HepG2 (cell line): ENCODE results near the gene VWA1. TPM values are rescaled to one million over a fixed set of nuclear protein-coding genes. Genes with fewer than 3 reads are reported as not detected.

ENCODE experiments used
- BRD4 ChIP-seq: sonication (generic); formaldehyde crosslinking; IDR thresholded peaks from 2 replicates; pipeline ENCODE4 v1.4.0; 2020; ENCODE audit warnings: missing genetic modification reagents
- EHMT2 ChIP-seq: fragments of 200-600 bp; sonication (generic); IDR thresholded peaks from 2 replicates; pipeline ENCODE4 v1.7.0; 2017; ENCODE audit warnings: antibody characterized with exemption, low read depth, low read length, borderline replicate concordance
- ESRRA ChIP-seq: sonication (generic); formaldehyde crosslinking; IDR thresholded peaks from 2 replicates; pipeline ENCODE4 v1.5.1; 2020; ENCODE audit warnings: mild to moderate bottlenecking, low read depth, missing genetic modification reagents
- GPN1 ChIP-seq: sonication (generic); formaldehyde crosslinking; IDR thresholded peaks from 2 replicates; pipeline ENCODE4 v1.5.1; 2020; ENCODE audit warnings: missing genetic modification reagents, borderline replicate concordance
- HDAC1 ChIP-seq: sonication (generic); formaldehyde crosslinking; IDR thresholded peaks from 2 replicates; pipeline ENCODE4 v1.5.1; 2020; ENCODE audit warnings: mild to moderate bottlenecking, missing genetic modification reagents
- KLF9 ChIP-seq: IDR thresholded peaks from 2 replicates; pipeline ENCODE4 v1.6.1; 2016; ENCODE audit warnings: low read depth
- PHF8 ChIP-seq: sonication (generic); formaldehyde crosslinking; IDR thresholded peaks from 2 replicates; pipeline ENCODE4 v1.5.0; 2020; ENCODE audit warnings: missing genetic modification reagents
- SSRP1 ChIP-seq: IDR thresholded peaks from 2 replicates; pipeline ENCODE4 v1.6.1; 2016; ENCODE audit warnings: control low read depth
- ZNF225 ChIP-seq: sonication (generic); formaldehyde crosslinking; IDR thresholded peaks from 2 replicates; pipeline ENCODE4 v1.4.0; 2020; ENCODE audit warnings: mild to moderate bottlenecking, missing genetic modification reagents
- ZNF558 ChIP-seq: sonication (generic); formaldehyde crosslinking; IDR thresholded peaks from 2 replicates; pipeline ENCODE4 v1.9.0; 2022; ENCODE audit warnings: mild to moderate bottlenecking, missing genetic modification reagents, borderline replicate concordance
- ZNF572 ChIP-seq: sonication (generic); formaldehyde crosslinking; IDR thresholded peaks from 2 replicates; pipeline ENCODE4 v1.5.1; 2020; ENCODE audit warnings: mild to moderate bottlenecking, missing genetic modification reagents
- ZNF614 ChIP-seq: IDR thresholded peaks from 2 replicates; pipeline ENCODE4 v1.6.1; 2018; ENCODE audit warnings: missing biosample characterization, missing genetic modification reagents, inconsistent platforms, borderline replicate concordance
- ZNF703 ChIP-seq: sonication (generic); formaldehyde crosslinking; IDR thresholded peaks from 2 replicates; pipeline ENCODE4 v1.5.1; 2020; ENCODE audit warnings: missing genetic modification reagents, mild to moderate bottlenecking, moderate library complexity, borderline replicate concordance
- ZNF883 ChIP-seq: sonication (generic); formaldehyde crosslinking; IDR thresholded peaks from 2 replicates; pipeline ENCODE4 v1.5.1; 2020; ENCODE audit warnings: mild to moderate bottlenecking, missing genetic modification reagents; ENCODE audit errors: not compliant biosample characterization
- ZSCAN30 ChIP-seq: sonication (generic); formaldehyde crosslinking; IDR thresholded peaks from 2 replicates; pipeline ENCODE4 v1.5.0; 2020; ENCODE audit warnings: mild to moderate bottlenecking, missing genetic modification reagents
- polyA plus RNA-seq, 8 experiments: library from polyadenylated mRNA; depleted of rRNA in 3 of 8; stranded (reverse) in 7 of 8; unstranded in 1 of 8; fragments of >200 nt; fragmentation: Illumina TruSeq in 4 of 8; extraction: Trizol in 4 of 8; gene quantifications; 2 replicates each; pipeline versions ENCODE4 v1.2.1 to v1.2.3, GENCODE V29; 2011 to 2016; ENCODE audit warnings: low read depth in 4 of 8, missing spikeins in 1 of 8, mixed read lengths in 1 of 8; ENCODE audit not compliant: insufficient read depth in 1 of 8
- total RNA-seq, 5 experiments: library from RNA; depleted of rRNA; stranded (reverse); fragments of >200 nt; fragmentation: Illumina TruSeq; extraction: Trizol; gene quantifications; 2 replicates each; pipeline ENCODE4 v1.2.3, GENCODE V29; 2016; ENCODE audit warnings: low read depth in 1 of 5
- TF ChIP-seq, protein P1 (sequence below): sonication (generic); formaldehyde crosslinking; IDR thresholded peaks from 2 replicates; pipeline ENCODE4 v1.9.0; 2021; ENCODE audit warnings: missing genetic modification reagents, borderline replicate concordance
- TF ChIP-seq, protein P2 (sequence below): sonication (generic); formaldehyde crosslinking; IDR thresholded peaks from 2 replicates; pipeline ENCODE4 v1.5.0; 2020; ENCODE audit warnings: missing genetic modification reagents
- TF ChIP-seq, protein P3 (sequence below): sonication (generic); formaldehyde crosslinking; IDR thresholded peaks from 2 replicates; pipeline ENCODE4 v1.5.0; 2020; ENCODE audit warnings: mild to moderate bottlenecking, missing genetic modification reagents
- TF ChIP-seq, protein P4 (sequence below): sonication (generic); formaldehyde crosslinking; IDR thresholded peaks from 2 replicates; pipeline ENCODE4 v1.4.0; 2020; ENCODE audit warnings: missing genetic modification reagents, borderline replicate concordance
- TF ChIP-seq, protein P5 (sequence below): sonication (generic); formaldehyde crosslinking; IDR thresholded peaks from 2 replicates; pipeline ENCODE4 v1.8.0; 2022; ENCODE audit warnings: missing genetic modification reagents, mild to moderate bottlenecking, inconsistent platforms, borderline replicate concordance

The VWA1 gene
- total and polyA plus RNA-seq, 2 of the 13 experiments (the other 11 are each of a cell fraction or from before 2014, with no cell fraction given), result 40.9 to 57.5 TPM

DNA sequence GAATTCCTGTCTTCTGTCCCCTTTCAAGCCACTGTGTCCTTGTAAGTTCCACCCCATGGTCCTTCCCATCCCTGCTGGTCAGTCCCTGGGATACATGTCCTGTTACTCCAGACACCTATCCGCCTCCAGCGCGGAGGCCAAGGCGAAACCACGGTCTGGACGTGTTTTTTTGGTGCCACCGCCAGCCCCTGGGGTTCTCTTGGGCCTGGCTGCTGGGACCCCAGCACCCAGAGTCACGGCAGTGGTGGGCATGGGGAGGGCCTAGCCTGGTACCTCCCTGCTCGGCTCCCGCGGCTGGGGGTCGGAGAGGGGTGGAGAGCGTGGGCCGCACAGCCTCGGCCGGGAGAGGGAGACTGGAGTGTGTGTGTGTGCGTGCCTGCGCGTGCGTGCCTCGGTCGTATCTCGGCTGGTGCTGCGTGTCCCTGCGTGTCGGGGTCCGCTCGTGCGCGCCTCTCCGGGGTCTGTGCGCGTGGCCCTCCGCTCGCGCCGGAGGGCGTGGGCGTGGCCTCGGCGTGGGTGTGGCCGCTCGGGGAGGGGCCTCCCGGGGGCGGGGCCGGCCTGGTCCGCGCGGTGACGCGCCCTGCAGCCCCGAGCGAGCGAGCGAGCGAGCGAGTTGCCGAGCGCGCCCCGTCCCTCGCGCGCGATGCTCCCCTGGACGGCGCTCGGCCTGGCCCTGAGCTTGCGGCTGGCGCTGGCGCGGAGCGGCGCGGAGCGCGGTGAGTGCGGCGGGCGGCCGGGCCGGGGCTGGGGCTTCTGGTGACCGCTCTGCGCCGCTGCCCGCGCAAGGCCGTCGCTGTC is at the start of gene VWA1 (continued):
- TF ChIP-seq ZNF703 (CRISPR knock-in tag) (no peak), BRD4 (CRISPR knock-in tag) (no peak; the same call in 1 of the 2 replicates), ZSCAN30 (CRISPR knock-in tag) (no peak), PHF8 (CRISPR knock-in tag) (peak; percentile 62; the same call in 1 of the 2 replicates), ZNF883 (CRISPR knock-in tag) (peak; percentile 78), HDAC1 (CRISPR knock-in tag) (peak; percentile 83), ZNF614 (CRISPR knock-in tag) (no peak), ESRRA (CRISPR knock-in tag) (peak; percentile 52; the same call in 1 of the 2 replicates), KLF9 (no peak), ZNF558 (CRISPR knock-in tag) (peak; percentile 70; the same call in 1 of the 2 replicates), SSRP1 (CRISPR knock-in tag) (peak; percentile 69; the same call in 1 of the 2 replicates), ZNF572 (CRISPR knock-in tag) (peak; percentile 91), GPN1 (CRISPR knock-in tag) (0 out of 2 replicates have a peak, but pooled peaks have one; percentile 72), ZNF225 (CRISPR knock-in tag) (peak; percentile 44; the same call in 1 of the 2 replicates), EHMT2 (no peak)
- TF ChIP-seq, protein P1, sequence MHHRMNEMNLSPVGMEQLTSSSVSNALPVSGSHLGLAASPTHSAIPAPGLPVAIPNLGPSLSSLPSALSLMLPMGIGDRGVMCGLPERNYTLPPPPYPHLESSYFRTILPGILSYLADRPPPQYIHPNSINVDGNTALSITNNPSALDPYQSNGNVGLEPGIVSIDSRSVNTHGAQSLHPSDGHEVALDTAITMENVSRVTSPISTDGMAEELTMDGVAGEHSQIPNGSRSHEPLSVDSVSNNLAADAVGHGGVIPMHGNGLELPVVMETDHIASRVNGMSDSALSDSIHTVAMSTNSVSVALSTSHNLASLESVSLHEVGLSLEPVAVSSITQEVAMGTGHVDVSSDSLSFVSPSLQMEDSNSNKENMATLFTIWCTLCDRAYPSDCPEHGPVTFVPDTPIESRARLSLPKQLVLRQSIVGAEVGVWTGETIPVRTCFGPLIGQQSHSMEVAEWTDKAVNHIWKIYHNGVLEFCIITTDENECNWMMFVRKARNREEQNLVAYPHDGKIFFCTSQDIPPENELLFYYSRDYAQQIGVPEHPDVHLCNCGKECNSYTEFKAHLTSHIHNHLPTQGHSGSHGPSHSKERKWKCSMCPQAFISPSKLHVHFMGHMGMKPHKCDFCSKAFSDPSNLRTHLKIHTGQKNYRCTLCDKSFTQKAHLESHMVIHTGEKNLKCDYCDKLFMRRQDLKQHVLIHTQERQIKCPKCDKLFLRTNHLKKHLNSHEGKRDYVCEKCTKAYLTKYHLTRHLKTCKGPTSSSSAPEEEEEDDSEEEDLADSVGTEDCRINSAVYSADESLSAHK (CRISPR knock-in tag), result no peak
- TF ChIP-seq, protein P2, sequence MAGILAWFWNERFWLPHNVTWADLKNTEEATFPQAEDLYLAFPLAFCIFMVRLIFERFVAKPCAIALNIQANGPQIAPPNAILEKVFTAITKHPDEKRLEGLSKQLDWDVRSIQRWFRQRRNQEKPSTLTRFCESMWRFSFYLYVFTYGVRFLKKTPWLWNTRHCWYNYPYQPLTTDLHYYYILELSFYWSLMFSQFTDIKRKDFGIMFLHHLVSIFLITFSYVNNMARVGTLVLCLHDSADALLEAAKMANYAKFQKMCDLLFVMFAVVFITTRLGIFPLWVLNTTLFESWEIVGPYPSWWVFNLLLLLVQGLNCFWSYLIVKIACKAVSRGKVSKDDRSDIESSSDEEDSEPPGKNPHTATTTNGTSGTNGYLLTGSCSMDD (CRISPR knock-in tag), result no peak
- TF ChIP-seq, protein P3, sequence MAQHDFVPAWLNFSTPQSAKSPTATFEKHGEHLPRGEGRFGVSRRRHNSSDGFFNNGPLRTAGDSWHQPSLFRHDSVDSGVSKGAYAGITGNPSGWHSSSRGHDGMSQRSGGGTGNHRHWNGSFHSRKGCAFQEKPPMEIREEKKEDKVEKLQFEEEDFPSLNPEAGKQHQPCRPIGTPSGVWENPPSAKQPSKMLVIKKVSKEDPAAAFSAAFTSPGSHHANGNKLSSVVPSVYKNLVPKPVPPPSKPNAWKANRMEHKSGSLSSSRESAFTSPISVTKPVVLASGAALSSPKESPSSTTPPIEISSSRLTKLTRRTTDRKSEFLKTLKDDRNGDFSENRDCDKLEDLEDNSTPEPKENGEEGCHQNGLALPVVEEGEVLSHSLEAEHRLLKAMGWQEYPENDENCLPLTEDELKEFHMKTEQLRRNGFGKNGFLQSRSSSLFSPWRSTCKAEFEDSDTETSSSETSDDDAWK (CRISPR knock-in tag), result no peak
- TF ChIP-seq, protein P4, sequence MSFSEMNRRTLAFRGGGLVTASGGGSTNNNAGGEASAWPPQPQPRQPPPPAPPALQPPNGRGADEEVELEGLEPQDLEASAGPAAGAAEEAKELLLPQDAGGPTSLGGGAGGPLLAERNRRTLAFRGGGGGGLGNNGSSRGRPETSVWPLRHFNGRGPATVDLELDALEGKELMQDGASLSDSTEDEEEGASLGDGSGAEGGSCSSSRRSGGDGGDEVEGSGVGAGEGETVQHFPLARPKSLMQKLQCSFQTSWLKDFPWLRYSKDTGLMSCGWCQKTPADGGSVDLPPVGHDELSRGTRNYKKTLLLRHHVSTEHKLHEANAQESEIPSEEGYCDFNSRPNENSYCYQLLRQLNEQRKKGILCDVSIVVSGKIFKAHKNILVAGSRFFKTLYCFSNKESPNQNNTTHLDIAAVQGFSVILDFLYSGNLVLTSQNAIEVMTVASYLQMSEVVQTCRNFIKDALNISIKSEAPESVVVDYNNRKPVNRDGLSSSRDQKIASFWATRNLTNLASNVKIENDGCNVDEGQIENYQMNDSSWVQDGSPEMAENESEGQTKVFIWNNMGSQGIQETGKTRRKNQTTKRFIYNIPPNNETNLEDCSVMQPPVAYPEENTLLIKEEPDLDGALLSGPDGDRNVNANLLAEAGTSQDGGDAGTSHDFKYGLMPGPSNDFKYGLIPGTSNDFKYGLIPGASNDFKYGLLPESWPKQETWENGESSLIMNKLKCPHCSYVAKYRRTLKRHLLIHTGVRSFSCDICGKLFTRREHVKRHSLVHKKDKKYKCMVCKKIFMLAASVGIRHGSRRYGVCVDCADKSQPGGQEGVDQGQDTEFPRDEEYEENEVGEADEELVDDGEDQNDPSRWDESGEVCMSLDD (CRISPR knock-in tag), result no peak
- TF ChIP-seq, protein P5, sequence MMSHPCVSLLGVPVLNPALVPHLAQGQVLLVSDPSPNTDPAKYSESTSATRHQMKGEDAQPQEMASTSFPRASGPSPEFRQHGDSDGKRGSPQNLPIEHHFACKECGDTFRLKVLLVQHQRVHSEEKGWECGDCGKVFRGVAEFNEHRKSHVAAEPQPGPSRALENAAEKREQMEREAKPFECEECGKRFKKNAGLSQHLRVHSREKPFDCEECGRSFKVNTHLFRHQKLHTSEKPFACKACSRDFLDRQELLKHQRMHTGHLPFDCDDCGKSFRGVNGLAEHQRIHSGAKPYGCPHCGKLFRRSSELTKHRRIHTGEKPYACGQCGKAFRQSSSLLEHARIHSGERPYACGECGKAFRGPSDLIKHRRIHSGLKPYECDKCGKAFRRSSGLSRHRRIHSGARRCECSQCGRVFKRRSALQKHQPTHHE (CRISPR knock-in tag), result 0 out of 2 replicates have a peak, but pooled peaks have one; percentile 46
